GM23338 (cell line): Measurements from ENCODE around the gene ETV3. TPM values are rescaled to one million over a fixed set of nuclear protein-coding genes. Genes with fewer than 3 reads are reported as not detected.
A peak's percentile ranks its signal among the peaks of the same experiment; 100 is the strongest.

ENCODE experiments used
- ATAC-seq: fragments of 200-7000 bp; cut with Tn5 transposase; 3 replicates; pipeline ENCODE4 v1.9.1; 2020
- DNase-seq: peaks from one replicate; pipeline ENCODE4 v3.0.0-alpha.2; 2015; ENCODE audit warnings: low spot score
- H2AFZ ChIP-seq: fragments of 200-600 bp; sonication (generic); 2 replicates; pipeline ENCODE4 v1.8.0; 2016; ENCODE audit warnings: antibody characterized with exemption, mild to moderate bottlenecking, moderate library complexity
- H3F3A ChIP-seq: fragments of 200-600 bp; sonication (generic); replicated peaks from 2 replicates; pipeline ENCODE4 v1.8.0; 2017; ENCODE audit warnings: antibody characterized with exemption, mixed run types, low read depth
- H3K27ac ChIP-seq: fragments of 200-600 bp; sonication (generic); 2 replicates; pipeline ENCODE4 v1.6.1; 2016; ENCODE audit warnings: low read depth
- H3K27me3 ChIP-seq: fragments of 200-600 bp; sonication (generic); 2 replicates; pipeline ENCODE4 v1.8.0; 2016; ENCODE audit warnings: mild to moderate bottlenecking, mixed run types, moderate library complexity; ENCODE audit not compliant: insufficient read depth
- H3K36me3 ChIP-seq: fragments of 200-600 bp; sonication (generic); 2 replicates; pipeline ENCODE4 v1.8.0; 2016; ENCODE audit warnings: mild to moderate bottlenecking; ENCODE audit not compliant: insufficient read depth
- H3K4me1 ChIP-seq: fragments of 200-600 bp; sonication (generic); 2 replicates; pipeline ENCODE4 v1.8.0; 2016; ENCODE audit warnings: mild to moderate bottlenecking, moderate library complexity; ENCODE audit not compliant: insufficient read depth
- H3K4me2 ChIP-seq: fragments of 200-600 bp; sonication (generic); 2 replicates; pipeline ENCODE4 v1.7.1; 2017; ENCODE audit warnings: mixed run types
- H3K4me3 ChIP-seq: fragments of 200-600 bp; sonication (generic); 2 replicates; pipeline ENCODE4 v1.6.1; 2016; ENCODE audit warnings: mixed run types
- H3K79me2 ChIP-seq: fragments of 200-600 bp; sonication (generic); replicated peaks from 2 replicates; pipeline ENCODE4 v1.8.0; 2017; ENCODE audit warnings: mild to moderate bottlenecking; ENCODE audit not compliant: insufficient read depth
- H3K9me2 ChIP-seq: fragments of 200-600 bp; sonication (generic); 2 replicates; pipeline ENCODE4 v1.8.0; 2017; ENCODE audit not compliant: insufficient read depth
- H4K20me1 ChIP-seq: fragments of 200-600 bp; sonication (generic); replicated peaks from 2 replicates; pipeline ENCODE4 v1.8.0; 2017; ENCODE audit warnings: mild to moderate bottlenecking; ENCODE audit not compliant: insufficient read depth
- H3K27ac Mint-ChIP-seq: 2 replicates; pipeline ENCODE4 v1.8.0; 2020; ENCODE audit warnings: inconsistent platforms, mild to moderate bottlenecking, moderate library complexity, mixed read lengths
- H3K27me3 Mint-ChIP-seq: 3 replicates; pipeline ENCODE4 v1.8.0; 2022; ENCODE audit warnings: low read depth, mild to moderate bottlenecking, moderate library complexity, mixed read lengths, inconsistent platforms; ENCODE audit not compliant: insufficient read depth, poor library complexity
- H3K36me3 Mint-ChIP-seq: 3 replicates; pipeline ENCODE4 v1.8.0; 2021; ENCODE audit warnings: low read depth, mild to moderate bottlenecking, inconsistent platforms, moderate library complexity, mixed read lengths
- H3K4me1 Mint-ChIP-seq: 3 replicates; pipeline ENCODE4 v1.8.0; 2020; ENCODE audit warnings: mild to moderate bottlenecking, inconsistent platforms, mixed read lengths
- H3K4me3 Mint-ChIP-seq: 3 replicates; pipeline ENCODE4 v1.8.0; 2021; ENCODE audit warnings: moderate library complexity, mild to moderate bottlenecking, inconsistent platforms, mixed read lengths
- H3K9me3 Mint-ChIP-seq: 3 replicates; pipeline ENCODE4 v1.8.0; 2020; ENCODE audit warnings: moderate library complexity, mild to moderate bottlenecking, inconsistent platforms, mixed read lengths
- CREB1 ChIP-seq: fragments of 250-450 bp; sonication (Bioruptor Pico); IDR thresholded peaks from 2 replicates; pipeline ENCODE4 v1.5.0; 2020; ENCODE audit warnings: low read depth, mild to moderate bottlenecking, moderate library complexity
- CTCF ChIP-seq, 2 experiments: fragments of 200-600 bp in 1 of 2; sonication (generic) in 1 of 2; conservative IDR thresholded peaks; 2 replicates each; pipeline versions ENCODE4 v1.5.1 to v1.6.1; 2016 to 2017; ENCODE audit warnings: antibody characterized with exemption in 2 of 2, low read depth in 2 of 2, mild to moderate bottlenecking in 2 of 2, moderate library complexity in 1 of 2
- ETS1 ChIP-seq: IDR thresholded peaks from 2 replicates; pipeline ENCODE4 v1.6.1; 2016; ENCODE audit warnings: antibody characterized with exemption
- EZH2 ChIP-seq: fragments of 200-600 bp; sonication (generic); IDR thresholded peaks from one replicate; pipeline ENCODE4 v1.8.0; 2017; ENCODE audit warnings: antibody characterized with exemption, mild to moderate bottlenecking, low read depth; ENCODE audit not compliant: unreplicated experiment
- EZH2phosphoT487 ChIP-seq: fragments of 200-600 bp; sonication (generic); IDR thresholded peaks from one replicate; pipeline ENCODE4 v1.8.1; 2018; ENCODE audit warnings: antibody characterized with exemption; ENCODE audit not compliant: unreplicated experiment
- JUNB ChIP-seq: IDR thresholded peaks from one replicate; pipeline ENCODE4 v1.6.1; 2016; ENCODE audit warnings: antibody characterized with exemption; ENCODE audit not compliant: unreplicated experiment
- NANOG ChIP-seq: IDR thresholded peaks from 2 replicates; pipeline ENCODE4 v1.6.1; 2016; ENCODE audit warnings: antibody characterized with exemption, borderline replicate concordance
- POLR2AphosphoS5 ChIP-seq: IDR thresholded peaks from 2 replicates; pipeline ENCODE4 v1.6.1; 2016; ENCODE audit warnings: antibody characterized with exemption, low read depth
- REST ChIP-seq: IDR thresholded peaks from one replicate; pipeline ENCODE4 v1.6.1; 2018; ENCODE audit warnings: antibody characterized with exemption; ENCODE audit not compliant: unreplicated experiment
- STAT1 ChIP-seq: IDR thresholded peaks from one replicate; pipeline ENCODE4 v1.6.1; 2016; ENCODE audit warnings: antibody characterized with exemption; ENCODE audit not compliant: unreplicated experiment
- ZNF114 ChIP-seq: fragments of 250-450 bp; sonication (Bioruptor Pico); IDR thresholded peaks from 2 replicates; pipeline ENCODE4 v1.5.0; 2020; ENCODE audit warnings: mild to moderate bottlenecking, moderate library complexity
- ZNF331 ChIP-seq: fragments of 250-450 bp; sonication (Bioruptor Pico); IDR thresholded peaks from 2 replicates; pipeline ENCODE4 v1.5.0; 2020; ENCODE audit warnings: low read depth, mild to moderate bottlenecking, moderate library complexity
- polyA plus RNA-seq: library from polyadenylated mRNA; unstranded; fragments of >200 nt; fragmentation: Nextera tagmentation; extraction: Ambion mirVana; gene quantifications from 2 replicates; pipeline ENCODE4 v1.2.1, GENCODE V29; 2016
- total RNA-seq: library from RNA; depleted of rRNA; stranded (reverse); fragments of >200 nt; shearing (Covaris generic); gene quantifications from 2 replicates; pipeline ENCODE4 v1.2.3, GENCODE V29; 2014
- TF ChIP-seq, protein P1 (sequence below): fragments of 250-450 bp; sonication (Bioruptor Pico); IDR thresholded peaks from 2 replicates; pipeline ENCODE4 v1.5.0; 2020; ENCODE audit warnings: mild to moderate bottlenecking, moderate library complexity

The ETV3 gene
- total and polyA plus RNA-seq, 2 experiments from 2014 or later = 8.1 to 19.6 TPM

DNA sequence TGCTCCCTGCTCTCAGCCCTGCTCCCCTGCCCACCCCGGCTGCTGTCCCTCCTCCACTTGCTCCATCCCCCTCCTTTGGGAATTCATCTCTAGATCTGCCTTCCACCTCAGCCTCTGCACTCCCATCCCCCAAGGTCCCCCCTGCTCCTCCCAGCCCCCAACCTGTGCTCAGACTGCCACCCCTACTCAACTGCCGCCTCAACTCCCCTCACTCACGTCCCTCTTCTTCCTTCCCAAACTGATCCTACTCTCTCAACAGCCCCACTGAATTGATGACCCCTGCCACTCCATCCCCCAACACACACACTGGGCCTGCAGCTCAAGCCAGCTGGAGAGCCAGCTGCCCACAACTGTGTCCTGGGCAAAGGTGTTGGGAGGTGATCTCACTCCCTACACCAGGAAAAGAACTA lies 22.8 kb downstream of the ETV3 start:
- H3K36me3 ChIP-seq = no peaks in the 10 kb centered on the region
- peaks cover 6% of the 10 kb centered on the region for H3K27me3 ChIP-seq
- Mint-ChIP-seq H3K27ac (peak overlapping the region; percentile 4; the same call in 1 of the 2 replicates), H3K27me3 (peaks cover 31% of the 10 kb centered on the region), H3K4me3 (peak overlapping the region; percentile 11), H3K9me3 (no peaks in the 10 kb centered on the region; the same call in 1 of the 3 replicates), H3K4me1 (peaks cover 76% of the 10 kb centered on the region), H3K36me3 (no peaks in the 10 kb centered on the region; the same call in 2 of the 3 replicates)
- H3F3A ChIP-seq = peaks cover 9% of the 10 kb centered on the region; the same call in 1 of the 2 replicates
- H3K9me2 ChIP-seq = no peaks in the 10 kb centered on the region
- DNase-seq = peak; percentile 46
- H2AFZ ChIP-seq = peak overlapping the region; percentile 97
- H4K20me1 ChIP-seq = no peaks in the 10 kb centered on the region
- peak; percentile 5; the same call in 2 of the 3 replicates for ATAC-seq
- peaks cover 58% of the 10 kb centered on the region for H3K4me1 ChIP-seq
- peak overlapping the region; percentile 73 for H3K4me2 ChIP-seq
- TF ChIP-seq NANOG (no peak), STAT1 (no peak), REST (no peak), EZH2phosphoT487 (no peak), EZH2 (no peak), CTCF (conservative IDR thresholded peaks at IDR 0.05; ENCODE audit: low read depth in 2 of 2) (no peak), ZNF331 (CRISPR knock-in tag) (no peak), CREB1 (CRISPR knock-in tag) (no peak), ETS1 (no peak), JUNB (no peak), ZNF114 (no peak), POLR2AphosphoS5 (no peak)
- TF ChIP-seq, protein P1, sequence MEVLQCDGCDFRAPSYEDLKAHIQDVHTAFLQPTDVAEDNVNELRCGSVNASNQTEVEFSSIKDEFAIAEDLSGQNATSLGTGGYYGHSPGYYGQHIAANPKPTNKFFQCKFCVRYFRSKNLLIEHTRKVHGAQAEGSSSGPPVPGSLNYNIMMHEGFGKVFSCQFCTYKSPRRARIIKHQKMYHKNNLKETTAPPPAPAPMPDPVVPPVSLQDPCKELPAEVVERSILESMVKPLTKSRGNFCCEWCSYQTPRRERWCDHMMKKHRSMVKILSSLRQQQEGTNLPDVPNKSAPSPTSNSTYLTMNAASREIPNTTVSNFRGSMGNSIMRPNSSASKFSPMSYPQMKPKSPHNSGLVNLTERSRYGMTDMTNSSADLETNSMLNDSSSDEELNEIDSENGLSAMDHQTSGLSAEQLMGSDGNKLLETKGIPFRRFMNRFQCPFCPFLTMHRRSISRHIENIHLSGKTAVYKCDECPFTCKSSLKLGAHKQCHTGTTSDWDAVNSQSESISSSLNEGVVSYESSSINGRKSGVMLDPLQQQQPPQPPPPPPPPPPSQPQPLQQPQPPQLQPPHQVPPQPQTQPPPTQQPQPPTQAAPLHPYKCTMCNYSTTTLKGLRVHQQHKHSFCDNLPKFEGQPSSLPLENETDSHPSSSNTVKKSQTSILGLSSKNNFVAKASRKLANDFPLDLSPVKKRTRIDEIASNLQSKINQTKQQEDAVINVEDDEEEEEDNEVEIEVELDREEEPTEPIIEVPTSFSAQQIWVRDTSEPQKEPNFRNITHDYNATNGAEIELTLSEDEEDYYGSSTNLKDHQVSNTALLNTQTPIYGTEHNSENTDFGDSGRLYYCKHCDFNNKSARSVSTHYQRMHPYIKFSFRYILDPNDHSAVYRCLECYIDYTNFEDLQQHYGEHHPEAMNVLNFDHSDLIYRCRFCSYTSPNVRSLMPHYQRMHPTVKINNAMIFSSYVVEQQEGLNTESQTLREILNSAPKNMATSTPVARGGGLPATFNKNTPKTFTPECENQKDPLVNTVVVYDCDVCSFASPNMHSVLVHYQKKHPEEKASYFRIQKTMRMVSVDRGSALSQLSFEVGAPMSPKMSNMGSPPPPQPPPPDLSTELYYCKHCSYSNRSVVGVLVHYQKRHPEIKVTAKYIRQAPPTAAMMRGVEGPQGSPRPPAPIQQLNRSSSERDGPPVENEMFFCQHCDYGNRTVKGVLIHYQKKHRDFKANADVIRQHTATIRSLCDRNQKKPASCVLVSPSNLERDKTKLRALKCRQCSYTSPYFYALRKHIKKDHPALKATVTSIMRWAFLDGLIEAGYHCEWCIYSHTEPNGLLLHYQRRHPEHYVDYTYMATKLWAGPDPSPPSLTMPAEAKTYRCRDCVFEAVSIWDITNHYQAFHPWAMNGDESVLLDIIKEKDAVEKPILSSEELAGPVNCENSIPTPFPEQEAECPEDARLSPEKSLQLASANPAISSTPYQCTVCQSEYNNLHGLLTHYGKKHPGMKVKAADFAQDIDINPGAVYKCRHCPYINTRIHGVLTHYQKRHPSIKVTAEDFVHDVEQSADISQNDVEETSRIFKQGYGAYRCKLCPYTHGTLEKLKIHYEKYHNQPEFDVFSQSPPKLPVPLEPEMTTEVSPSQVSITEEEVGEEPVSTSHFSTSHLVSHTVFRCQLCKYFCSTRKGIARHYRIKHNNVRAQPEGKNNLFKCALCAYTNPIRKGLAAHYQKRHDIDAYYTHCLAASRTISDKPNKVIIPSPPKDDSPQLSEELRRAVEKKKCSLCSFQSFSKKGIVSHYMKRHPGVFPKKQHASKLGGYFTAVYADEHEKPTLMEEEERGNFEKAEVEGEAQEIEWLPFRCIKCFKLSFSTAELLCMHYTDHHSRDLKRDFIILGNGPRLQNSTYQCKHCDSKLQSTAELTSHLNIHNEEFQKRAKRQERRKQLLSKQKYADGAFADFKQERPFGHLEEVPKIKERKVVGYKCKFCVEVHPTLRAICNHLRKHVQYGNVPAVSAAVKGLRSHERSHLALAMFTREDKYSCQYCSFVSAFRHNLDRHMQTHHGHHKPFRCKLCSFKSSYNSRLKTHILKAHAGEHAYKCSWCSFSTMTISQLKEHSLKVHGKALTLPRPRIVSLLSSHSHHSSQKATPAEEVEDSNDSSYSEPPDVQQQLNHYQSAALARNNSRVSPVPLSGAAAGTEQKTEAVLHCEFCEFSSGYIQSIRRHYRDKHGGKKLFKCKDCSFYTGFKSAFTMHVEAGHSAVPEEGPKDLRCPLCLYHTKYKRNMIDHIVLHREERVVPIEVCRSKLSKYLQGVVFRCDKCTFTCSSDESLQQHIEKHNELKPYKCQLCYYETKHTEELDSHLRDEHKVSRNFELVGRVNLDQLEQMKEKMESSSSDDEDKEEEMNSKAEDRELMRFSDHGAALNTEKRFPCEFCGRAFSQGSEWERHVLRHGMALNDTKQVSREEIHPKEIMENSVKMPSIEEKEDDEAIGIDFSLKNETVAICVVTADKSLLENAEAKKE = no peak
- H3K27ac ChIP-seq = no peak overlapping the region
- H3K4me3 ChIP-seq = no peak overlapping the region; the same call in 1 of the 2 replicates
- H3K79me2 ChIP-seq = no peaks in the 10 kb centered on the region
